Fibroblast of pulmonary artery (primary cell): Measurements from ENCODE around the gene DDX27.

Source experiments
- DNase-seq: peaks from one replicate; pipeline ENCODE4 v3.0.0-alpha.2; 2010; ENCODE audit warnings: low read depth
- H3K4me3 ChIP-seq: replicated peaks from 2 replicates; pipeline ENCODE4 v1.5.1; 2011; ENCODE audit warnings: low read depth, mild to moderate bottlenecking, control low read depth, low read length, moderate library complexity
- CTCF ChIP-seq: IDR thresholded peaks from 2 replicates; pipeline ENCODE4 v1.5.1; 2011; ENCODE audit warnings: mild to moderate bottlenecking, control low read depth, low read length, inconsistent platforms; ENCODE audit errors: missing control alignments

DDX27 gene

GRCh38 chr20:49270177-49270576, 51.0 kb downstream of the DDX27 start:
- H3K4me3 ChIP-seq = no peak overlapping the region
- DNase-seq = no peak
- no peak for TF ChIP-seq CTCF

DNA sequence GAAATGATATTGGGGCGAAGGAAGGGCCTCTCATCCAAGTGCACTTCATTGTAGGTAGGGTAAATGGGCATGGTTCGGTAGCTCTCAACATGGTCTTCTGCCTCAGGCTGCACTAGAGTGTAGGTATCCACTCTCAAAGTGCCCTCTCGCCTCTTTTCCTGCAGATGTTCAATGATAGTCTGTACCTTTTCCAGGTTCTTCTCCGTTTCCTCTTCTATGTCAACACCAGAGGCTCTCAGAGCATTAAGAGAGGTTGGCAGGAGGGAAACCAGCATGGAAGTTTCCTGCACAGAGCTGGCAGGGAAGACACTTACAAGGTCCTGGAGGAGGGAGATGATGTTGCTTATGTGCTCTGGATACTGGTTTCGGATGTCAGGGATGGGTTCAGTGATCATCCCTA, 51.5 kb downstream of the DDX27 start:
- no peak for TF ChIP-seq CTCF
- no peak overlapping the region for H3K4me3 ChIP-seq
- DNase-seq = no peak

GRCh38 chr20:49272654-49273053, 53.4 kb downstream of the DDX27 start:
- H3K4me3 ChIP-seq = no peak overlapping the region
- no peak for TF ChIP-seq CTCF
- DNase-seq = no peak

- H3K4me3 ChIP-seq = no peak overlapping the region
- DNase-seq = no peak
- TF ChIP-seq CTCF = no peak
These were observed 54.6 kb downstream of the DDX27 start for GRCh38 chr20:49273696-49274277.

- TF ChIP-seq CTCF = no peak
- H3K4me3 ChIP-seq = no peak overlapping the region
These were observed 56.0 kb downstream of the DDX27 start for GRCh38 chr20:49275216-49275615.

GRCh38 chr20:49275636-49276035, 56.4 kb downstream of the DDX27 start:
- H3K4me3 ChIP-seq = peak overlapping the region; percentile 76
- no peak for DNase-seq
- TF ChIP-seq CTCF = no peak

More at GRCh38 chr20:49275216-49275615, 56.0 kb downstream of the DDX27 start:
- DNase-seq = no peak
